ENCODE measurements around the gene DNAH10.

DNAH10 gene

DNA sequence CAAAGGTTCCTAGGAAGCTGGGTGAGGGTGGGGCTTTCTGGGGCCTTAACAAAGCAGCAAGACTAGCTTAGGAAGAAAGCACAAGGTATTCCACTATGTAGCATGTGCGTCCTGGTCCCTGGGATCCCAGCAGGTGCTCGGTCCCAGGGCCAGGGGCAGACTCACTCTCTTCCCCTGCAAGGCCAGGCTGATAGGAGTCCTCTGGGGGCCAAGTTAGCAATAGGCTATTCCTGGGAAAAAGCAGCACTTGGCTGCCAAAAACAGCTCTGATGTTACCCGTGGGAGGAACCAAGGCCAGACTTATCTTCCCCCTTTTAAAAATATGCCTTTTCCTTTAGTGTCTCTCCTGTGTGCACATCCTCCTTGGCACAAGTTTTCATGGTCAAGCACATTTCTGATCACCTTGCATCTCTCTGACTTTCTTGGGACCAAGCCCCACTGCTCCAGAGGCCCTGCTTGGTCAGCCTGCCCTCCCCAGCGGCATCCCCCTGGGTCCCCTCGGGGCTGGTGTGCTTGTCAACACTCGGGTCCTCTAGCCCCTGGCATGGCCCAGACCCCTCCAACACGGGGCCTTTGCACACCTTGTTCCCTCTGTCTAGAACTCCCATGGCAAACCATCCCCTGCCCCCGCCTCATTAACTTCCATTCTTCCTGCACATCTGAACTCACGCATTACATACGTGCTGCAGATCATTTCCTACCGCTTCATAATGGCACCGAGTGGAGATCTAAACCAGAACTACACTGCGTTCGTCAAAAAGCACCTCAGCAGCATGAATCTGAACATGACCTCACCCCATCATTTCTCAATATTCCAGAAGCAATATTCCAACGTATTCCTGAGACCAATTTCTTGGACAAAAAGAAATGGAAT is 188.6 kb downstream of the DNAH10 start:
- DNase-seq: no peak

- no peak for DNase-seq
These were observed 189.4 kb downstream of the DNAH10 start for GRCh38 chr12:123951467-123951866.

GRCh38 chr12:123952037-123952436 is 189.9 kb downstream of the DNAH10 start:
- no peak for DNase-seq

DNA sequence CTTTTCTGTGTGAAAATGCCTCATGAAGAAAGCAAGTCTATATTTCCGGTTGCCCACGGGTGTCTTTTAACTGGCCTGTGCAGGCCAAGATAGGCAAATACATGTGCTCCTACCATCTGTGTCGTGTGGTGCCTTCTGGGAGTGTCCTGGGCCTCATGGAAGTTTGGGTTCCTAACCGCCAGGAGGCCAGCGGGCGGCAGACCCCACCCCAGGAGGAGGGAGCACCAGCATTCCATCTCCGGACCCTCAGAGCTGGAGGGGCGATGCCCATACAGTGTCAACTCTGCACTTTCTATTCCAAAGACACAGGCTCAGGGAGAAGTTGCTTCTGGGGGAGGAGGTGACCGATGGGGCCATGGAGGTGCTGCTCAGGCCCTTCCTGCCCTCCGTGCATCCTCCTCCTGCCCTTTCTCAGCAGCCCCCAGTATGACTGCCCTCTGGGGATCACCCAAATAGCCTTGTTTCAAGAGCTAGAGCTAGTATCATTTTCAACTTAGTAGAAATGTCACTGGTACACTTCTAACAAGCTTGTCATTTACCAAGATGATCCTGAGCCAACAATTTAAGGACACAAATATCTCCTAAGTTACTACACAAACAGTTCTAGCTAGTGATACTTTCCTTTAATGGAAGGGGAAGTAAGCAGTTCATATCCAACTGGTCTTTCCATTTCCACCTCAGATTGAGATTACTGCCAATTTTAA is 192.7 kb downstream of the DNAH10 start:
- DNase-seq: no peak

DNA sequence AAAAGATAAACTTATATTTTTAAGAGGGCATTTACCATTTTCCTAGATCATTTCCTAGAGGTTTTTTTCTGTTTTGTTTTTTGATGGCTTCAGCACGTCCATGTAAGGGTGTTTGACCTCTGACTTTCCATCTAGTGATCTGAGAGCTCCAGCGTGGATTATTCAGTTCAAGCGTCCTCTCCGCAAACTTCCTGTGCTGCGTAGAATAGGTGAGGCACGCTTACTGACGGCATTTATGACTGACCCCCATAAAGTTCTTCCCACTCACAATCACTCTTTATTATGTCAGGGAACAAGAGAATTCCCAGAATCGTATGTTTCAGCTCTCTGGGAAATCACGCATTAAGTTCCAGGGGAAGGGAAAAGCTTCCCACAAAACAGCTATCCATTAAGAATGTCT is 194.1 kb downstream of the DNAH10 start:
- DNase-seq: no peak

- DNase-seq: no peak
These were observed 195.1 kb downstream of the DNAH10 start for GRCh38 chr12:123957196-123957595.

- DNase-seq: no peak
These were observed 196.4 kb downstream of the DNAH10 start for GRCh38 chr12:123958462-123958861.

- no peak for DNase-seq
These were observed 196.8 kb downstream of the DNAH10 start for GRCh38 chr12:123958876-123959275.

DNA sequence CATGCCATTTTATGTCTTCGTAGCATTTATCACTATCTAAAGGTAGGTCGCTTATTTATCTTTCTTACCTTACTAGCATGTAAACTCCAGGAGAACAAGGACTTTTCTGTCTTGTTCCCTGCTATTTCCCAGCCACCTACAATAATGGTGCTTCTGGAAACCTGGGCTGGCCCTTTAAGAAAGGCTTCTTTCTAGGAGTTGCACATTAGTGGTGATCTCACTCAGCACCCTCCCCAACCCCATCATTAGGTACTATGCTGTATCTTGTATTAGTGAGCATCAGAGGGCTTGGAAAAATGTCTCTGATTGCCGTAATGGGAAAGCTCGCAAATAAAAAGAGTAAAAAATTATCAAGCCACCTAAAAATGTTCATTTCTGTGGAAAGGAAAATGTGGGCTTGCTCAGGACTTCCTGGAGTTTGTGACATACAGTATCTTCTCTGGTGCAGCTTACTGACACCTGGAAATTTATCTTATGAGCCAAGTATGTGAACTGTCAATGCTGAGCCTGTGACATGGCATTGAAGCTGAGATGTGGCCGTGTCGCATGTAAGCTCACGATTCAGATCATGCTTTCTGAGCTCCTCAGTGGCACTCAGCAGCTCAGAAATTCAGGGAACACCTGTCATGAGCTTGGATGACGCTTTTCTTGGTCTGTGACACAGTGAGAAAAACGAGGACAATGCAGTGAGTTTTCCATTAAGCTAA is 198.1 kb downstream of the DNAH10 start:
- DNase-seq: no peak

GRCh38 chr12:123960856-123961255 is 198.8 kb downstream of the DNAH10 start:
- DNase-seq: no peak

- DNase-seq: no peak
These were observed 199.7 kb downstream of the DNAH10 start for GRCh38 chr12:123961585-123962345.

DNA sequence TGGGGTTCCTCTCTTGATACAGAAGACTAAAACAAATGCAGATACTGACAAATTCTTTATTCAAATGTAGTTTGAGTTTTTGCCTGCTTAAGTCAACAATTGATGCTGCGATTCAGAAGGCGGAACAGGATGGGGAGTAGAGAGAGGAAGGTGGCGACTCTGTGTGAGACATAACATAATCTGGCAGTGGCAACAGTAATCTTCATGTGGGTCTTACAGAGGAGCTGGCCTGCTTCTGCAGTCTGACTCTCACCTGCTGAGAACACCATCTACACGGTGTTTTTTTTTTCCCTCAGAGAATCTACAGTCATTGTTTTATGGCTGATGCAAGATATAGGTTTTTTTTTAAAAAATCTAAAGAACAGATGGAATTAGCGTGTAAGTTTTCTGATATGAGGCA is 200.4 kb downstream of the DNAH10 start:
- DNase-seq: no peak

DNA sequence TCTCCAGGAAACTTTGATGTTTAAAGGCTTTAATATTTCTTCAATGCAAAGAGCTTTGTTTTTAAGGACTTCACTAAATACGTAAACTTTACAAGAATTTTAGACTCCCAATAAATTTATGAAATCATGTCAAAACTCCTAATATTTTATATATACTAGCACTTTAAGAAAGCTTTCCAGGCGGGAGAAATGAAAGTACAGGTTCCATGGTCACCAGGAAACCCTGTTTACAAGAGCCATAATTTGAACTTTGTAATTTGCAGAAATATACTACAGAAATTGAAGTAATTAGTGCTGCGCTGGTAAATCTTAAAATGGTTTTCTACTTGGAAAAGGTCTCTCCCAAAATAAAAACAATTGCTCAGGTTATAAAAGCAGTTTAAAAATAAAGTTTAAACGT is 201.7 kb downstream of the DNAH10 start:
- no peak for DNase-seq

DNA sequence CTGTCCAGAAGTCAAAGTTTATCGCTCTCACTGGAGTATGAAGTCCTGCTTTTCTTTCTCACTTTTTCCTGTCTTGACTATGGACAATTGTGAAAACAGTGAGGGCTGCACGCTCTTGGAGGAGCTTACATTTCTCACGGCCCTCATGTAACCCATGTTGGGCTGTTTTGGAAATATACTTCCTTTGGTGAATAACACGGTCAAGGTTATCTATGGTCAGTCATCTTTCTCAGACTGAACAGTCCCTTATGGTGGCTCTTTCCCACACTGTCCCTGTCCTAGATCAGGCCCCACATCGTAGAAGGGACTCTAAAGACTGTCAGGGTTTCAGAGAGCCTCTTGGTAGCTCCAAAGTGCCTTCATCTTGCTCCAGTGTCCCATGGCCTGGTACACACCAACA is 203.3 kb downstream of the DNAH10 start:
- no peak for DNase-seq

GRCh38 chr12:123966596-123966995 is 204.5 kb downstream of the DNAH10 start:
- no peak for DNase-seq

DNA sequence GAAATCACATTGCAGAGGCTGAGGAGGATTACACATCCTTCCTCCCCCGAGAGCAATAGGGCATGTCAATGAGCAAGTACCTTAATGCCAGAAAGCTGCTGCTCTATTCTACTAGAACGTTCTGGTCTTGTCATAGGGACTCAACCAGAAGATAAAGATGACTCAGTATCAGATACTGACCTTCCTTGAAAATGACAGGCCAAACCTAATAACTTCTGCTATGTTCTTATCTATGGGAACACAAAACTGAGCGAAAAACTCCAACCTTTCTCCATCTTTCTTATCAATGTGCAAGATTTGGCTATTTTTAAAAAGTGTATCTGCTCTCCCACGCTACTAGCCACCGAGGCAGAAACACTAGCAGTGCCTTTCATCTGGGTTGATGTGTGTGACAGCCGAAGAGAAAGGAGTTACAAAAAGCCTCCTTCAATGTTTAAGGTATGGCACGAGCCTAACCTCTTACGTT is 205.1 kb downstream of the DNAH10 start:
- no peak for DNase-seq

GRCh38 chr12:123971449-123971769 is 209.3 kb downstream of the DNAH10 start:
- DNase-seq: no peak

DNA sequence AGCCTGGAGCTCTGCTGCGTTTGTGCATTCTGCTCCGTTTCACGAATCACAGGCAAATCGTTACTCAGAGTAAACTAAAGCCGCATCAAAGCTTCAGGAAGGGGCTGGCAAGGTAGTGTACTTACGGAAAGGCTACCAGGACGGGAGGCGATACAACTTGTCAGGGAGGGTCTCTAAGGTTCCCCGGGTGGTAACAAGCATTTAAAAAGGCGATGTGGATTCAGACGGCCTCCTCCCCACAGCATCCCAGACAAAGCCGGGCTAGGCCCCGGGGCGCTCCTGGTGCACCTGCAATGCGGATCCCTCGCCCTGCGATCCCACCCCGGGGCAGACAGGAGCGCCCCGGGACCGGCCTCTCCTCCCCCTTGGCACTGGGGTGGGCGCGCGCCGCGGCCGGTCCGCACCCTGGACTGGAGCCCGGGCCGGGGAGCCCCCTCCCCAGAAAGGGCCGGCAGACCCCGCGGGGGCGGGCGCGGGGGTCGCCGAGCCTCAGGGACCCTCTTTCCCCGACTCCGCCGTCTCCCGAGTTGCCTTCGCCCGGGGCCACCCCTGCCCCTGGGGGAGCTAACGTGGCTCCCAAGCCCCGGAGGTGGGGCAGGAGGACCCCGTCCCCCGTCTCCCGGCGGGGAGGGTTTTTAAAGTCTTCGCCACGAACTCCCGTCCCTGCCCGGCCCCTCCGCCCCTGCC is 209.8 kb downstream of the DNAH10 start:
- no peak for DNase-seq

GRCh38 chr12:123972457-123973401 is 210.6 kb downstream of the DNAH10 start, which contains the start of the genes CCDC92 and ZNF664:
CCDC92 (minus strand) TSS chr12:123972831; CDS start chr12:123944305, 28,526 bp downstream.
ZNF664 (plus strand) TSS chr12:123973215; CDS start chr12:124012145, 38,930 bp downstream.
- DNase-seq: peak; percentile 90

DNA sequence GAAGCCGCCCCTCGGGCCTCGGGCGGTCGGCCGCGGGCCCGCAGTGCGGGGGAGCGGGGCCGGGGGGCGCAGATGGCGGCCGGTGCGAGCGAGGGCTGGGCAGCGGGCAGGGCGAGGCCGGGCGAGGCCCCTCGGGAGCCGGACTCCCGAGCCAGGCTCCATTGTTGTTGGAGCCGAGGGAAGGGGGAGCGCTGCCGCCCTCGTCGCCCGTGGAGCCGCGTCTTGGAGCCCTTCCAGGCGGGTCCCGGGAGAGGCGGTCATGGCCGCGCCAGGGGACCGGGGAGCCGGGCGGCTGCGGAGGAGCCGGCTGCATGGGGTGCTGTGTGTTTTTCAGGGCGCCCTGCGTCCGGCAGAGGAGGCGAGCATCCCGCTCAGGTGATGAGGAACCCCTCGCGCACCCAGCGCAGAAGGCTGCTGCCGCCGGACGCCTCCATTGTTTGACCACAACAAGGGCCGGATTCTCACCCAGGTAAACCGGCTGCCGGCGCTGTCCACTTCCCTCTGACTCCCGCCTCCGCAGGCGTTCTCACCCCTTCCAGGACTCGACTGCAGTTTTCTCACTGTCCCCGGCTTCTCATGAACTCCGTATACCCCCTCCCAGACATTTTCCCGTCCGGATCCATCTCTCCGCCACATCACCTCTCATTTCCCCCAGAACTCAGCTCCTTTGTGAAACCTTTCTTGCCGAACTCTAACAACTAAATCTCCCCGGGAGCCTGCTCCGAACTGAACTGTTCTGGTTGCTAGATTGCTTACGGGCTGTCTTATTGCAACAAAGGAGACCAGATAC is 211.6 kb downstream of the DNAH10 start:
- peak; percentile 7 for DNase-seq
